HG02642 (cell line): ENCODE measurements around the gene PTPN13.

ENCODE experiments used
- ATAC-seq: cut with Tn5 transposase; IDR thresholded peaks from one replicate; pipeline ENCODE4 v1.9.1; 2021; ENCODE audit warnings: mild to moderate bottlenecking; ENCODE audit not compliant: unreplicated experiment, poor library complexity

Gene PTPN13

DNA sequence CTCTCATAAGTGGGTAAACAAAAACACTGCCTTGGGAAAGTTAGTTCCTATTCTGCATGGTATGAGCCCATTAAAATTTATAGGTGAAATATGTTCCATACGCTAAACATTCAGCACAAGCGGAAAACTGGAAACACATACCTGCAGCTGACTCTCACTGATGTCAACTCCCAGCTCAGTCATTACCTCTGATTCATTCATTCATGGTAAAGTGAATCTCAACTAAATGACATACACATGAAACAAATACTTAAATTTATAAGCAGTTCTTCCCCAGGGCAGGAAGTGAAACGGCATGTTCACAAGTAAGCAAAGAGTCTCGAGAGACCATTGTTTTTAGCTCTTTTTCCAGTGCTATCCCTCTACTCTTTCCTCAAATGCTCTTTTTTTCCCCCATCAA lies 253.5 kb downstream of the PTPN13 start:
- no peak for ATAC-seq

DNA sequence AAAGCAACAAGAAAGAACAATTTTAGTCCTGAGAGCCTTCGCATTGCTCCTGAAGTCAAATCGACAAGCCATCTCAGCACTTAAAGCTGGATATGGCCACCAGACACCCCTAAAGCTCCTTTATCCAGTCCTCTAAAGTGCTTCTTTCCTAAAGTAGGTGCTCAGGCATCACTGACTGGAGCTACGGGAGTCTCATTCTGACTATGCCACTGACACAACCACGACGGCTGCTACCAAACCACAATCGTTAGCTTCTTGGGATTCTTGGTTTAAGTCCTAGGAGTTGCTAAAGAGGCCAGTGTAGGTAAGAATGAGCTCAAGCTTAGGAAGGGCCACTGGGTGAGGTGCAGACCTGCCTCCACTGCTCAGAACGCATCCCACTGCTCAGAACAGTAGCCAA lies 254.0 kb downstream of the PTPN13 start:
- ATAC-seq: no peak

DNA sequence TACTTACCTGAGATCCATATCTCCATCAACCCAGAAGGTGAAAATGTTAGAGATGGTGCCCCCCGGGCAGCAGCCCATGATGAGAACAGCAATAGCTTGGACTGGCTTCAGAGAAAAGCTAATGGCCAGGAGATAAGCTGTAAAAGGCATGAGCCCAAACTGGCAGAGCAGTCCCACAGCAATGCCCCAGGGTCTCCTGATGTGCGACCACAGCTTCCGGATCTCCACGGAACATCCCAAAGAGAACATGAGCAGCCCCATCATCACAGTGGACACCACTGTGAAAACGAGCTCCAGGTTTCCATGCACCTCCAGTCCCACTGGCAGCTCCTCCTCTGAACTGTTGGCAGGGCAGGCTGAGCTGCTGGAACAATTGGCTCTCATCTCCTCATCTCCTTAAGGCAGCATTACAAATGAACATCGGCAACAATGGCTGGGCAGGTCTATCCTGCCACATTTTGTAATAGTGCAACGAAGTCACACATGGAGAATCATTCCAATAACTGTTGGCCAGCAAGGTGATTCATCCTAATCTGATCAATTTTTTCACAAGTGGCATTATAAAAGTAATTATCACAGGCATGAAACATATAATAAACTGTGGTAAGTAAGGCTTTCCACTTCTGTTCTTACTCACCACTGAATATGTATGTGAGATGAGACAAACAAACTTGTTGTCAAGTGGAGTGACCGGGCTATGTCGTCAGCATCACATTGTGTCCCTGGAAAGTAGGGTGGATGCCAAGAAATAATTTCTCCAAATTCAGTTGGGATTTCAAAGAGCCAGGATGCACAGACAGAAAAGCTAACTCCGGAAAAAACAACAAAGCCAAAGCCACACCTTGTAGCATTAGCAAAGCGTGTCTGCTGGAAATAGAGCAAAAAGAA lies 254.9 kb downstream of the PTPN13 start, which contains the start of gene SLC10A6:
Gene SLC10A6, minus strand, starts transcription at position 653 of the 888 bp plus-strand sequence. Its CDS starts 269 bp downstream, at position 384.
- ATAC-seq: no peak

DNA sequence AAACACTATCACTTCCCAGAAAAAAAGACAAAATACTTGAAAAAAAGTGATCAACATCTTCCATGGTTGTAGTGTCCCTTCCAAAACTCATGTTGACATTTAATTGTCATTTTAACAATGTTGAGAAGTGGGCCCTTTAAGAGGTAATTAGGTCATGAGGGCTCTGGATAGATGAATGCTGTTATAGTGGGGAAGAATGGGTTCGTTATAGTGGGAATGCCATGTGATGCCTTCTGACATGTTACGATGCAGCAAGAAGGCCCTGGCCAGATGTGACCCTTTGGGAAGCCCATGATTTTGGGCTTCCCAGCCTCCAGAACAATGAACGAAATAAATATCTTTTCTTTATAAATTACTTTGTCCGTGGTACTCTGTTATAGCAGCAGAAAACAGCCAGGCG lies 259.1 kb downstream of the PTPN13 start:
- no peak for ATAC-seq

DNA sequence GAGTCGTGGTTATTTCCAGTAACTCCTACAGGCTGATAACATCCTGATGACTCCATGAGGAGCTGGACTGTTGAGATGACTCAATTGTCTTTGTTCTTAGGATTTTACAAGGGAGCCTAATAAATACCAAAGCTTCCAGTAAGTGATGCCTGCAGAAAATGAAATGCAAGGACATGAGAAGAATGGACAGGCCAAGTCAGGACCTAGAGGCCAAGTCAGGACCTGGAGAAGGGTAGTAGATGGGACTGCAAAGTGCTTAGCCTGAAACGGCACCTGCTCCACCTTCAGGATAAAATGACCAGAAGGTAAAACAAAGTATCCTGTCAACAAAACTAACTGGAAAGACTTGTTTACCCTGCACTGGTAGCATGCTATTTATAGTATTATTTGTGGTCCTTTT lies 261.5 kb downstream of the PTPN13 start:
- no peak for ATAC-seq

DNA sequence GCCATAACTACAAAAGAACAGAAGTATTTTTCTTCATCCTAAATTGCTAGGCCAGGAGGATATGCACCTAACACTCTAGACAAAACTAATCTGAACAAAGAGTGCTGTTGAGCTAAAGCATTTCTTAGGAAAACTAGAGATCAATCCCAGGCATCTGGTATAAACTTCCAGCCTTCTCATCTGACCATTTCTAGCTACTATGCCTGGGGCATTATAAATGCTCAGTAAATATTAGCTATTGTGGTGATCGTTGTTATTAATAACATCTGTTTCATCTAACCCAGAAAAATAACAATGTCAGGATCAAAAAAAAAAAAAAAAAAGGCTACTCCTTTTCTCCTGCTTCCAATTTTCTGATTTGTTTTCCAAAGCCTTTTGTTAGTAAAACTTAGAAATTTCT lies 262.8 kb downstream of the PTPN13 start:
- ATAC-seq: no peak

DNA sequence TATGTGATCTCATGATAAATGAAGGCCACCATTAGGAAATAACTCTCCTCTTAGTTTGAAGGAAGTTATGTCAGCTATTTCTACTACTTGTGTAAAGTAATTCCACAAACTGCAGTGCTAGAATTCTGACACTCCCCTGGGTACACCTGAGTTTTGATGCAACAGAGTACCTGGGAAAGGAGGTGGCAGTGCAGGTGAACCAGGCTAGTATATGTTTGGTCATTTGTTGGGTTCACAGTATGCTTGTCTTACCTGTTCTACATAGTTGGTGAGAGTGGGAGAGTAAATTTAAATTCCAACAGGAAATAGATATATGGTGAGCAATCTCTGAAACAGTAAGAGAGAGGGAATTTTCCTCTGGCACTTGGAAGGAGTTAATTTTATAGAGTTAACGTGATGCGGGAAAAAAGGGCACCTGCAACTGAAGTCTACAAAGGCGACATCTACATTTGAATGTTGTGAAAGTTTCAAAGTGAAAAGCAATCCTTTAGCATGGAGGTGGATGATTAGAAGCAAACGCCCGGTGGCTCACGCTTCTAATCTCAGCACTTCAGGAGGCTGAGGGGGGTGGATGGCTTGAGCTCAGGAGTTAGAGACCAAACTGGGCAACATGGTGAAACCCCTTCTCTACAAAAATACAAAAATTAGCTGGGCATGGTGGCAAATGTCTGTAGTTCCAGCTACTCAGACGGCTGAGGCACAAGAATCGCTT lies 263.4 kb downstream of the PTPN13 start:
- no peak for ATAC-seq
